Natural killer cell (primary cell): ENCODE results near the gene RAI14. TPM values are rescaled to one million over a fixed set of nuclear protein-coding genes. Genes with fewer than 3 reads are reported as not detected.

Experiments
- ATAC-seq, 3 donors: fragments of 150-1000 bp in 2 of 3; fragments of 200-7000 bp in 1 of 3; cut with Tn5 transposase; 1 replicate in 1 of 3; 2 replicates in 2 of 3; pipeline ENCODE4 v1.10.0; 2021; ENCODE audit warnings: mild to moderate bottlenecking in 2 of 3, moderate library complexity in 2 of 3
- DNase-seq, 2 donors: peaks; one replicate each; pipeline versions ENCODE4 v3.0.0 to v3.0.0-alpha.2; 2013 to 2021; ENCODE audit warnings: mixed read lengths in 1 of 2
- H3K27ac ChIP-seq: one replicate; pipeline ENCODE4 v1.5.1; 2013; ENCODE audit warnings: mild to moderate bottlenecking, low read length
- H3K27me3 ChIP-seq: one replicate; pipeline ENCODE4 v1.6.1; 2013; ENCODE audit warnings: low read length; ENCODE audit not compliant: control insufficient read depth, insufficient read depth
- H3K36me3 ChIP-seq: one replicate; pipeline ENCODE4 v1.6.1; 2013; ENCODE audit warnings: low read length; ENCODE audit not compliant: control insufficient read depth, insufficient read depth
- H3K4me1 ChIP-seq: one replicate; pipeline ENCODE4 v1.6.1; 2013; ENCODE audit warnings: low read length; ENCODE audit not compliant: control insufficient read depth, insufficient read depth
- H3K4me3 ChIP-seq: one replicate; pipeline ENCODE4 v1.5.1; 2013; ENCODE audit warnings: low read length
- H3K9me3 ChIP-seq: one replicate; pipeline ENCODE4 v1.6.1; 2013; ENCODE audit warnings: low read length; ENCODE audit not compliant: control insufficient read depth, insufficient read depth
- H3K27ac Mint-ChIP-seq, 2 donors: one replicate each; pipeline ENCODE4 v1.8.0; 2022; ENCODE audit warnings: mild to moderate bottlenecking in 2 of 2, mixed read lengths in 2 of 2, moderate library complexity in 1 of 2
- H3K27me3 Mint-ChIP-seq, 2 donors: one replicate each; pipeline ENCODE4 v1.8.0; 2022; ENCODE audit warnings: low read depth in 2 of 2, mixed read lengths in 2 of 2
- H3K36me3 Mint-ChIP-seq: one replicate; pipeline ENCODE4 v1.8.0; 2022; ENCODE audit warnings: mixed read lengths
- H3K4me1 Mint-ChIP-seq, 2 donors: one replicate each; pipeline ENCODE4 v1.8.0; 2022; ENCODE audit warnings: mixed read lengths in 2 of 2
- H3K4me3 Mint-ChIP-seq: one replicate; pipeline ENCODE4 v1.8.0; 2022; ENCODE audit warnings: mild to moderate bottlenecking, moderate library complexity, mixed read lengths
- H3K9me3 Mint-ChIP-seq, 2 donors: one replicate each; pipeline ENCODE4 v1.8.0; 2022; ENCODE audit warnings: mixed read lengths in 2 of 2
- CTCF ChIP-seq: fragments of 200-600 bp; IDR thresholded peaks from one replicate; pipeline ENCODE4 v1.8.0; 2022; ENCODE audit warnings: antibody characterized with exemption
- WGBS: methylation state at CpG from one replicate; pipeline ENCODE4 v1.1.7; 2013; ENCODE audit warnings: missing lambda C conversion rate; ENCODE audit not compliant: insufficient coverage; 5-methylcytosine and 5-hydroxymethylcytosine counted together
- intact Hi-C: fragments of 100-400 bp; cut with micrococcal nuclease; formaldehyde crosslinking; loops from one replicate; pipeline ENCODE4 v1.14.2; 2022
- total RNA-seq, 4 donors: library from RNA; stranded (reverse); fragments of 120-200 nt in 1 of 4; gene quantifications; one replicate each; pipeline versions ENCODE4 v1.2.3 to v1.2.4, GENCODE V29; 2013 to 2022

RAI14 gene
- total RNA-seq, 3 donors from 2014 or later (not counting 1 experiment from before 2014, with no cell fraction given), result 0.40 to 2.9 (median 2.8) TPM

- H3K4me3 Mint-ChIP-seq, result no peak overlapping the region
- H3K27me3 Mint-ChIP-seq, result no peaks in the 10 kb centered on the region
- no peaks in the 10 kb centered on the region for H3K27me3 ChIP-seq
- H3K36me3 Mint-ChIP-seq, result no peaks in the 10 kb centered on the region
- no peaks in the 10 kb centered on the region for H3K9me3 ChIP-seq
- peaks cover 2% of the 10 kb centered on the region for H3K4me1 ChIP-seq
- no peak overlapping the region for H3K27ac ChIP-seq
- intact Hi-C loops, result no loop called here
- TF ChIP-seq CTCF, result no peak
- DNase-seq (no peak), ATAC-seq (no peak)
- no peak overlapping the region for H3K4me3 ChIP-seq
- no peaks in the 10 kb centered on the region for H3K9me3 Mint-ChIP-seq
- H3K4me1 Mint-ChIP-seq, result peaks cover 6 to 10% of the 10 kb centered on the region in 2 donors
- peak overlapping the region in 1 of 2 donors; percentile 79 for H3K27ac Mint-ChIP-seq
- WGBS, result 64% methylated on average over 1 of the region's 1 CpG
- H3K36me3 ChIP-seq, result no peaks in the 10 kb centered on the region
Observed at GRCh38 chr5:34694012-34694411, 37.9 kb downstream of the RAI14 start.

GRCh38 chr5:34694685-34695084 is 38.6 kb downstream of the RAI14 start:
- Mint-ChIP-seq H3K4me1 (peaks cover 6 to 10% of the 10 kb centered on the region in 2 donors), H3K36me3 (no peaks in the 10 kb centered on the region), H3K27ac (peak overlapping the region; percentile 45 to 79), H3K4me3 (no peak overlapping the region), H3K9me3 (no peaks in the 10 kb centered on the region), H3K27me3 (no peaks in the 10 kb centered on the region)
- H3K4me3 ChIP-seq, result no peak overlapping the region
- no peaks in the 10 kb centered on the region for H3K36me3 ChIP-seq
- no peak for TF ChIP-seq CTCF
- H3K27me3 ChIP-seq, result no peaks in the 10 kb centered on the region
- no peak overlapping the region for H3K27ac ChIP-seq
- peaks cover 2% of the 10 kb centered on the region for H3K4me1 ChIP-seq
- no peaks in the 10 kb centered on the region for H3K9me3 ChIP-seq
- 81% methylated on average over 4 of the region's 4 CpGs for WGBS
- intact Hi-C loops, result loop anchor here (5.0 kb wide), 1 partner anchor 197 kb away; no protein-coding TSS in a partner anchor
- DNase-seq, result no peak
- peak in 1 of 3 donors; percentile 13 for ATAC-seq

- peaks cover 2% of the 10 kb centered on the region for H3K4me1 ChIP-seq
- H3K27me3 Mint-ChIP-seq, result no peaks in the 10 kb centered on the region
- H3K27ac ChIP-seq, result peak overlapping the region; percentile 14
- H3K9me3 Mint-ChIP-seq, result no peaks in the 10 kb centered on the region
- no peaks in the 10 kb centered on the region for H3K36me3 ChIP-seq
- H3K4me1 Mint-ChIP-seq, result peaks cover 6 to 10% of the 10 kb centered on the region in 2 donors
- H3K4me3 ChIP-seq, result no peak overlapping the region
- no peaks in the 10 kb centered on the region for H3K36me3 Mint-ChIP-seq
- DNase-seq (peak in 1 of 2 donors; percentile 8), ATAC-seq (peak; percentile 74 to 95 (median 84))
- H3K27me3 ChIP-seq, result no peaks in the 10 kb centered on the region
- H3K4me3 Mint-ChIP-seq, result no peak overlapping the region
- H3K27ac Mint-ChIP-seq, result peak overlapping the region; percentile 45 to 79
- no peaks in the 10 kb centered on the region for H3K9me3 ChIP-seq
- TF ChIP-seq CTCF, result no peak
- intact Hi-C loops, result loop anchor here (5.0 kb wide), 1 partner anchor 198 kb away; no protein-coding TSS in a partner anchor
- 67% methylated on average over 1 of the region's 1 CpG for WGBS
Observed at GRCh38 chr5:34695275-34696027, 39.3 kb downstream of the RAI14 start.
